ENCODE measurements around the gene LSR. TPM values are rescaled to one million over a fixed set of nuclear protein-coding genes. Genes with fewer than 3 reads are reported as not detected.
"Not testable (repeated sequence)": the region's sequence is repeated elsewhere in the genome, so short reads cannot be mapped to it uniquely, and the experiment has no call there.

The LSR gene
- total RNA-seq, 1 donor from 2014 or later, result 27.1 TPM

DNA sequence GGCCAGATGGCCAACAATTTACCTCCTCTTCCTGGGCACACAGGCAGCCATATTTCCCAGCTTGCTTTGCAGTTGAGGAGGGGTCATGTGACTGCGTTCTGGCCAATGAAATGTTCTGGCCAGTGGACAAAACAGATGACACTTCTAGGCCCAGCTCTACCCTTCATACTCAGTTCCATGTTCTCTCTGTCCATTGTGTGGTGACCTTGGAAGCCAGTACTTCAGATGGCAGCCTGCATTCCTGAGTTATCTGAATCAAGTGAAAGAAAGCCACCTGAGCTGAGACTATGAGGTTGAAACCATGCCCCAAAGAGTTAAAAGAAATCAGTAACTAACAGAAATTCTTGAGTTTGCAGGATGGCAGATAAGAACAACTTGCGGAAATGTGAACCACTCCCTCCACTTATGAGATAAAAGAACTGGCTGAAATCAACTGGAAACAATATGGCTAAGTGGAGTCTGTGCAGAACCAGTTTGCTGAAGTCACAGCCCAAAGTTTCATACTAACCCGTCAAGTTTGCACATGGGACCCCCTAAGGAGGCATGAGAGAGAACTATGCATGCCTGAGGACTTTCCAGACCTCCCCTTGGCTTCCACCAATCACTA lies 28.4 kb upstream of the LSR start:
- peaks cover 4% of the 10 kb centered on the region for H3K27me3 Mint-ChIP-seq (ENCODE audit: insufficient read depth, low read depth)
- no peak overlapping the region for H3K27ac Mint-ChIP-seq
- no peaks in the 10 kb centered on the region for H3K36me3 ChIP-seq
- no peak overlapping the region for H3K4me2 ChIP-seq
- peaks cover 7% of the 10 kb centered on the region for H3K9me3 Mint-ChIP-seq
- H2AFZ ChIP-seq (replicated peaks), result no peak overlapping the region
- no peaks in the 10 kb centered on the region for H3K36me3 Mint-ChIP-seq
- TF ChIP-seq EZH2 (IDR thresholded peaks at IDR 0.05) (no peak), EZH2phosphoT487 (IDR thresholded peaks at IDR 0.05) (no peak), CTCF (IDR thresholded peaks at IDR 0.05) (no peak)
- H3F3A ChIP-seq (ENCODE audit: low read depth), result no peaks in the 10 kb centered on the region
- H3K79me2 ChIP-seq (ENCODE audit: low read depth), result no peaks in the 10 kb centered on the region
- H3K4me3 Mint-ChIP-seq, result no peak overlapping the region
- no peak overlapping the region for H3K9ac ChIP-seq
- H4K20me1 ChIP-seq (ENCODE audit: low read depth), result no peaks in the 10 kb centered on the region
- no peaks in the 10 kb centered on the region for H3K9me3 ChIP-seq (ENCODE audit: low read depth)
- no peak overlapping the region for H3K4me3 ChIP-seq
- H3K27ac ChIP-seq, result no peak overlapping the region
- H3K4me1 Mint-ChIP-seq, result no peaks in the 10 kb centered on the region
- H3K4me1 ChIP-seq, result no peaks in the 10 kb centered on the region
- no peaks in the 10 kb centered on the region for H3K27me3 ChIP-seq
- DNase-seq (ENCODE audit: low spot score), result no peak

DNA sequence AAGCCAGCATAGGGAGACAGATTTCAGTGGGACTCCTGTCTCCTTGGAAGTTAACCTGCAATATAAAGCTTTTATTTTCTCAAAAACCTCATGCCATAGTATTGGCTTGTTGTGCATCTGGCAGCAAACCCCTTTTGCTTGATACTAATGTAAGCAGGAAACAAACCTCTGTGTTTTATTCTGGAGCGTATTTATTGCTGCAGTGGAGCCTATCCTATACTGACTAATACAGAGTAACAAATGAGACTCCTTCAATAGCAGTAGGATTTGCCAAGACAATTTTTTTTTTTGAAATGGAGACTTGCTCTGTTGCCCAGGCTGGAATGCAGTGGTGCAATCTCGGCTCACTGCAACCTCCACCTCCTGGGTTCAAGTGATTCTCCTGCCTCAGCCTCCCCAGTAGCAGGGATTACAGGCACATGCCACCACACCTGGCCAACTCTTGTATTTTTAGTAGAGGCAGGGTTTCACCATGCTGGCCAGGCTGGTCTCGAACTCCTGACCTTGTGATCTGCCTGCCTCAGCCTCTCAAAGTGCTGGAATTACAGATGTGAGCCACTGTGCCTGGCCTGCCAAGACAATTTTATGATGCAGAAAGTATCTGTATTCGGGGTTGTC lies 27.7 kb upstream of the LSR start:
- not testable (repeated sequence) for H3K4me1 ChIP-seq; H3K4me3 ChIP-seq; H3K27ac Mint-ChIP-seq; H4K20me1 ChIP-seq (ENCODE audit: low read depth); H3K36me3 ChIP-seq; H3K36me3 Mint-ChIP-seq; H3K4me3 Mint-ChIP-seq; H3K4me2 ChIP-seq; H3K9me3 ChIP-seq (ENCODE audit: low read depth); H2AFZ ChIP-seq (replicated peaks); H3K9ac ChIP-seq; H3K9me3 Mint-ChIP-seq; H3K27me3 ChIP-seq; H3K27me3 Mint-ChIP-seq (ENCODE audit: insufficient read depth, low read depth); DNase-seq (ENCODE audit: low spot score); H3K79me2 ChIP-seq (ENCODE audit: low read depth); H3K4me1 Mint-ChIP-seq; H3K27ac ChIP-seq; H3F3A ChIP-seq (ENCODE audit: low read depth)

- H3K36me3 ChIP-seq, result no peaks in the 10 kb centered on the region
- Mint-ChIP-seq H3K4me1 (no peaks in the 10 kb centered on the region), H3K27ac (no peak overlapping the region), H3K4me3 (no peak overlapping the region), H3K9me3 (peaks cover 7% of the 10 kb centered on the region), H3K36me3 (no peaks in the 10 kb centered on the region), H3K27me3 (ENCODE audit: insufficient read depth, low read depth) (peaks cover 7% of the 10 kb centered on the region)
- H3K9ac ChIP-seq, result no peak overlapping the region
- H3K9me3 ChIP-seq (ENCODE audit: low read depth), result no peaks in the 10 kb centered on the region
- DNase-seq (ENCODE audit: low spot score), result no peak
- H3K4me2 ChIP-seq, result no peak overlapping the region
- H2AFZ ChIP-seq (replicated peaks), result no peak overlapping the region
- no peak for TF ChIP-seq EZH2phosphoT487 (IDR thresholded peaks at IDR 0.05)
- no peak for TF ChIP-seq EZH2 (IDR thresholded peaks at IDR 0.05)
- no peak for TF ChIP-seq CTCF (IDR thresholded peaks at IDR 0.05)
- H4K20me1 ChIP-seq (ENCODE audit: low read depth), result no peaks in the 10 kb centered on the region
- no peaks in the 10 kb centered on the region for H3K27me3 ChIP-seq
- H3K27ac ChIP-seq, result no peak overlapping the region
- no peaks in the 10 kb centered on the region for H3K4me1 ChIP-seq
- H3F3A ChIP-seq (ENCODE audit: low read depth), result no peaks in the 10 kb centered on the region
- no peak overlapping the region for H3K4me3 ChIP-seq
- H3K79me2 ChIP-seq (ENCODE audit: low read depth), result no peaks in the 10 kb centered on the region
Observed at GRCh38 chr19:35222373-35223015, 26.3 kb upstream of the LSR start.

Data from neural progenitor cell (in vitro differentiated cells).